Middle frontal gyrus (tissue), 1 donor: ENCODE measurements around the gene EMC6.

Experiments used
- DNase-seq: peaks from one replicate; pipeline ENCODE4 v3.0.0-alpha.2; 2015; ENCODE audit warnings: low spot score; ENCODE audit errors: extremely low spot score

EMC6 gene

DNA sequence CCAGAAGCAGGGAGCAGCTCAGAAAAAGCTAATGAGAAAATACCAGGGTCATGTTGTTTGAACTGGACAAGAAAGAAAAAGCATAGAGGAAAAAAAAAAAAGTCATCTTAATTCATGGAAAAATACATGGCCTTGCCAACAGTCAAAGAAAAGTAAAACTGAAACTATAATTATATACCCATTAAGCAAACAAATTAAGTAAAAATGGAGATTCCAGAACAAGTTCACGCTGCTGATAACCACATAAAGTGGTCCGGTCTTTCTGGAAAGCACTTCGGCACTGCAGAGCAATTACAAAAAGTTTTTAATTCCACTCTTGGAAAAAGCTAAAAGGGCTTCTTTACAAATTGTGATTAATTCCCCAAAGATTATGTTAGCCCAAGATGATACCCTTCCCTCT, 39.8 kb downstream of the EMC6 start:
- no peak for DNase-seq

- DNase-seq, result no peak
Measured at GRCh38 chr17:3710951-3711383, 42.4 kb downstream of the EMC6 start.

GRCh38 chr17:3712811-3713463, 44.3 kb downstream of the EMC6 start:
- DNase-seq, result no peak

DNA sequence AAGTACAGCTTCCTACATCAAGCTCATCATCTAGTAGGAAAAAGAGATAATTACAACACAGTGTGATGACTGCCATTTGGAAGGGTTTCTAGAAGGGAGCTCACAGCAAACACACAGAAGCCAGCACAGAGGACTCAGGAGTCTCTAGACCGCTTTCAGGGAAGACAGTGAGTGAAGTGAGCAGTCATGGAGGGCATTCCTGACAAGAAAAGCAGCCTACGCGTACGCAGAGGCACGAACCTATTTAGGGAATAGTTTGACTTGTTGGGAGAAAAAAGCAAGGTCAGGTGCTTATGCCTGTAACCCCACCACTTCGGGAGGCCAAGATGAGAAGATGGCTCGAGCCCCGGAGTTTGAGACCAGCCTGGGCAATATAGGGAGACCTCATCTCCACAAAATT, 46.7 kb downstream of the EMC6 start:
- no peak for DNase-seq

DNA sequence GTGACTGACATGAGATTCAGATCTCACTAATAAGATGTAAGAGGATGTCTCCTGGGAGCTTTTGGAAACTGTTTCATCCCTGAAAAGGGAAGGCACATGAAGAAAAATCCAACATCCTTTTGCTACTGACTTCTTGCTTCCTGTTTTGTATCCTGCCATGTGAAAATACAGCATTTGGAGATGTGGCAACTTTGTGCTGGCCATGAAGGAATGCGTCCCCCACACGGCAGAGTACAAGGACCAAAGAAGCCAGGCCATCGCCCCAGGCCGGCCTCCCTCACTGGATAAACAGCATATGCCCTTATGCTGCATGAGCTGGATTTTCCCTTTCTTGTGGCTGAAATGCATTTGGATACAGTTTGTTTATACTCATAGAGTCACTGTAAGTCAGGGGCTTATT, 49.6 kb downstream of the EMC6 start:
- DNase-seq, result no peak

DNA sequence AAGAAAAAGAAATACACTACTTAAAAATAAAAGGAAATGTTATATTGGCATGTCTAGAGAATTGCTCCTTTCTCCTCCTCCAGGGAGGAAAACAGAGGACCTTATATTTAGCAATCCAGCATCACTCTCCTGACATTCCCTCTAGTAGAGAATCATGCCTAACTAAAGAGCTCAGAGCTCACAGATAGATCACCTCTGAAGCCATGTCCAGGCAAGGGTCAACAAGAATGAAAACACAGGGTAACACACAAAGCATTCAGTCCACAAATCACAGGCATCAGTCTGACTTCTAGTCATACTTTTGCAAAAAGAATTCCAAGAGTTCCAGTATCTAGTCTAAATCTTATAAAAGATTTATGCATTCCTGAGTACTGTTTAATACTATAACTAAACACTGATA, 50.7 kb downstream of the EMC6 start:
- DNase-seq, result no peak
